ENCODE measurements around the gene PPP1R12C.

The PPP1R12C gene

DNA sequence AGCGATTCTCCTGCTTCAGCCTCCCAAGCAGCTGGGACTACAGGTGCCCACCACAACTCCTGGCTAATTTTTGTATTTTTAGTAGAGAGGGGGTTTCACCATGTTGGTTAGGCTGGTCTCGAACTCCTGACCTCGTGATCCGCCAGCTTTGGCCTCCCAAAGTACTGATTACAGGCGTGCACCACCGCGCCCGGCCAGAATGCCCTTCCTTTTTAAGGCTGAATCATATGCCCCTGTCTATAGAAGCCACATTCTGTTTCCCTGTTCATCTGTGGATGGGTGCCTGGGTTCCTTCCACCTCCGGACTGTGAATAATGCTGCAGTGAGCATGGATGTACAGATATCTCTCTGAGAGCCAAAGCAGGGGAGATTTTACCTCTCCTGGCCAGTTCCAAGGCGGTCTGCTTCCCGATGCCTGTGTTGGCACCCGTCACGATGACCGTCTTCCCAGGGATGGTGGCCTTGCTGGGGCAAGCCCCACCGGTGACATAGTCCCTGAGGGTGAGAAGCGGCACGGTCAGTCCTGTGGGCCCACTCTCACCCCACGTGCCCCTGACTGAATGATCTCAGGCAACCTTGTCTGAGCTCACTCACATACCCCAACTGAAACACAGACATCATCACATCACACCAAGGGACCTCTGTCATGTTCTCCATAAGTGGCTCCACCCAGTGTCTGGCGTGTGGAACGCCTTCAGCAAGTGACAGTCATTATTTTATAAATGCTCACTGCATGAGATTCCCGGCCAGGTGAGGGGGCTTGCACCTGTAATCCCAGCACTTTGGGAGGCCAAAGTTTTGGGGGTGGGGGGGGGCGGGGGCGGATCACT, 58.4 kb downstream of the PPP1R12C start:
- DNase-seq, result peak in 2 of 10 donors; percentile 30 to 60
- intact Hi-C loops (cut with DNase I), result no loop called here

DNA sequence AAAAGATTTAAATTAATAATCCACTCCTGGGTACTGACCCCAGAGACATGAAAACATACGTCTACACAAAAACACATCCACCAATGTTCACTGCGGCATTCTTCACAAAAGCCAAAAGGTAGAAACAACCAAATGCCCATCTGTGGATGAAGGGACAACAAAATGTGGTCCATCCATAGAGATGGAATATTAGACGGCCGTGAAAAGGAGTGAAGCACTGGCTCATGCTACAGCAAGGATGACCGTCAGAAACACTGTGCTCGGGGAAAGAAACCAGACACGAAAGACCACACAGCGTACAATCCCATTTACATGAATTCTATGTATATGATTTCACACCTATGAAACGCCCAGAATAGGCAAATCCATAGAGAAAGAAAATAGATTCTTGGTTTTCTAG, 60.6 kb downstream of the PPP1R12C start:
- no peak for DNase-seq
- intact Hi-C loops (cut with DNase I), result no loop called here

DNA sequence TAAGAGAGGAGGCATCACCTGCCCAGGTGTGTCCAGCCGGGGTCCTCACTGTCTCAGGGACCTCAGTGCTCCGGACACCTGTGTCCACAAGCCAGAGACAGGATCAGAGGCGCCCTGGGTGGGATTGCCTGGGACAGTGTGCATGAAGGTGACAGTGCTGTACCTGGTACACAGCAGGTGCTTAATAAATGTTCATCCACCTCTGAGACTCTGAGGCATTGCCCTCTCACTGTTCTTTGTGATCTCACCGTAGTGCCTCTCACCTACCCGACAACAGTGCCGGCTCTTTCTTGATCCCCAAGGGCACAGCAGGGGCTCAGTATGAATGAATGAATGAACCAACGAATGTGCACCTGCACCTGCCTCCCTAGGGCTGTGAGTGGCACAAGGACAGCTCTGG, 63.7 kb downstream of the PPP1R12C start:
- DNase-seq, result peak in 1 of 10 donors; percentile 24
- intact Hi-C loops (cut with DNase I), result no loop called here

DNA sequence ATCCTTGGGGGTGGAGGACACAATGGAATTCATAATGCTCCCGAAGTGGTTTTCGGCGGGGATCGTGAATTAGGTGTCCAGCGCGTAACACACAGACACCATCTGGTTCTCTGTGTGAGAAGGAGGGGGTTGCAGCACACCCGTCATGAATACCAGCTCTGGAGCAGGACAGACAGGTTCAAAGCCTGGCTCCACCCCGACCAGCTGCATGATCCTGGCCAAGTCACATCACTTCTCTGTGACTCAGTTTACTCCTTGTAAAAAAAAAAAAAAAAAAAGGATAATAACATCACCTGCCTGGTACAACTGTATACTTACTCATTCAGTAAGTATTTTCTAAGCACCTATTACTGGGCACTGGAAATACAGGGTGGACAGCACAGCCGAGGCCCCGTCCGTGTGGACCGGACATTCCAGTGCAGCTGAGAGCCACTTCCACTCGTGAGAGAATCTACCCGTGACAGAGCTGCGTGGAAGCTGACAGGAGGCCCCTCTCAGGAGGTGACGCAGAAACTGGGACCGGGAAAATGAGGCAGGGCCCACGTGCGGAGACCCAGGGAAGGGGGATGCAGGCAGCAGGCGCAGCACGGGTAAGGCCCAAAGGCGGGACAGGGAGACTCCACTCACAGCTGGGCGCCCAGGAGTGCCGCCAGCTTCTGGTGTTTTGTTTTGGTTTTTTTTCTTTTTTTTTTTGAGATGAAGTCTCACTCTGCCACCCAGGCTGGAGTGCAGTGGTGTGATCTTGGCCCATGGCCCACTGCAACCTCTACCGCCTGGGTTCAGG, 66.5 kb downstream of the PPP1R12C start:
- peak in 2 of 10 donors; percentile 56 to 85 for DNase-seq
- intact Hi-C loops (cut with DNase I), result no loop called here

DNA sequence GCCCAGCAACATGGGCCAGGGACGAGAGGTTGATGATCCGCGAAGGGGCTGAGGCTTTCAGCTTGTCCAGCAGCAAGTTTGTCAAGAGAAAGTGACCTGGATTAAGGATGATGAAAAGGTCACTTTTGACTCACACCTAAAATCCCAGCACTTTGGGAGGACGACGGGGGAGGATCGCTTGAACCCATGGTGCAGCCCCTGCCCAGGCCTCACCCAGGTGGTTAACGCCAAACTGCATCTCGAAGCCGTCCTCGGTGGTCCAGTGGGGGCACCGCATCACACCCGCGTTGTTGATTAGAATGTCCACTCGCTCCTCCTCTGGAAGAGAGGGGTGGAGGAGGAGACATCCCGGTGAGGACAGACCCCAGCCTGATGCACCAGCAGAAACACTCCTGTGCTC, 69.0 kb downstream of the PPP1R12C start:
- intact Hi-C loops (cut with DNase I), result no loop called here
- DNase-seq, result peak in 2 of 10 donors; percentile 59 to 66

DNA sequence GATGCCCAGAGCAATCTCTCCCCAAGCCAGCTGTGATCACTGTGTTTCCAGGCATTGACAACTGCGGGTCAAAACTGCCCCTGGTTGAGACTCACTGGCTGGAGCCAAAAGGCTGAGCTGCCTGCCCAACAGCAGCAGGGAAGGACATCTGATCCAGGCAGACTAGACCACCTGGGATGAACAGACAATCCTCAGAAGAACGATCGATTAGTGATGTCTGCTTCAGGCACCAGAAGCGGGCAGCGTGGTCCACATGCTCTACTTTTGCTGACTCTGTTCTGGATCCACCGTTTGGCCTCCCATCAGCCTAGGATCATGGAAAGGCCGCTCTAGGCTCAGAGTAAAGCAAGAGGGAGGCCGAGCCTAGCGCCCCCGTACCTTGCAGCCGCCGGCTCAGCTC, 69.5 kb downstream of the PPP1R12C start:
- intact Hi-C loops (cut with DNase I), result no loop called here
- peak in 1 of 10 donors; percentile 45 for DNase-seq

DNA sequence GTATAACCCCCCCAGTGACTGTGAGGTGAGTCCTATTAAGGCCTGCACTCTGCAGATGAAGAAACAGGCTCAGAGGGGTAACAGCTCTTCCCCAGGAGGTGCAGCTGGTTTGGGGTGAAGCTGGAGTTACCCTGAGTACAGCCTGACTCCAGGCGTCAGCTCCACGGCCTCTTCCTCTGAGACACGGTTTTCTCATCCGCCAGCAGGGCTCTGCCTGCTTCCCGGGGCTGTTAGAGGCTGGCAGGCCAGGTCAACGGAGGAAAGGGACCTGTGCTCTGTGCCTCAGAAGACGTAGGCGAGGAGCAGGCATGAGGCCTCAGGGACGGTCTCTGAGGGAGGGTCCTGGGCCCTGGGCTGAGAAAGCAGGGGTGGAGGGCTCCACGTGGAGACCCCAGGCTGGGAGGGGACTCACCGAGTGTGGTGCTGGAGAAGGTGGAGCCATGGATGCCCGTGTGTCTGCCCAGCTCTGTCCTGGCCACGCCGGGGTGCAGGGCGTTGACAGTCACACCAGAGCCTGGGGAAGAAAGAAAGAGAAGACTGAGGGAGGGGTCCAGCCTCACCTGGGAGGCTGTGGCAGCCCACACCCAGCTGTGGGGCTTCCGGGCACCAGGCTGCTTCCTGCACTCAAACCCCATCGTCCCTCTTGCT, 70.3 kb downstream of the PPP1R12C start:
- intact Hi-C loops (cut with DNase I), result no loop called here
- DNase-seq, result peak in 2 of 10 donors; percentile 27 to 44

DNA sequence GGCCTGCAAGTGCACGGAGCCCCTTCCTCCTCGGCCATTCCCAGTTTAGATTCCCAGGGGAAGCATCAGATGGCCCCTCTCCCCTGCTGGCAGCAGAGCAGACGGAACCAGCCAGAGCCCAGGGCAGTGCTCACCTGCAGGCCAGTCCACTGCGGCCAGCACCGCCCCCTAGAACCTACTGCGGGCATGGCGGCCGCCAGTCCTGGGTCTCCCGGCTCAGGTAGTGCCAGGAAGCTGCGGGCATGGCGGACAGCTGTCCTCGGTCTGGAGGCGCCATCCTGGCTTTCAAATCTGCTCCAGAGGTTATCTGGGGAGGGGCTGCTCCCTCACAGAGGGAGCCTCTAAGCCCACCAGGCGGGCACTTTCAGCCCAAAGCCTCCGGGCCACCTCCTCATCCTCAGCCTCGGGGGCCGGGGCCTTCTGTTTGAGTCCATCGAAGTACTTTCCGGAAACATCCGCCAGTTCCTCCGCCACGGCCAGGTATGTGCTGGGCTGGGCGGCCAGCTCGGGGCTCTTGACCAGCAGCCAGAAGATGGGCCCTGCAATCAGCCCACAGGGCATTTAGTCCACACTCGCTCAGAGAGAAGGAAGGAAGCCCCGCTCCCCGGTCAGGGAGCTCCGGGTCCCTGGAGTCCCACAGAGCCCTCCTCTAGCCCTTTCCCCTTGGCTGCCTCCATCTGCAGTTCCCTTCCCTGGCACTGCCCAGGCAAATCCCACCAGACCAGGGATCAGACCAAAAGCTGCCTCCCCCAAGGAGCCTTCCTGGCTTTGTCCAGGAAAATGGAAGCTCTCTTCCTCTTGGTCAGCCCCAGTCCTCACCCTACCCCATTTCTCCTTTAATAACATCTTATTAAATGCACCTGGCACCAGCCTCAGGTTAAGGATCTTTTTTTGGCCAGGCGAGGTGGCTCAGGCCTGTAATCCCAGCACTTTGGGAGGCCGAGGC, 72.4 kb downstream of the PPP1R12C start:
- intact Hi-C loops (cut with DNase I), result no loop called here
- peak in 2 of 10 donors; percentile 62 to 84 for DNase-seq

DNA sequence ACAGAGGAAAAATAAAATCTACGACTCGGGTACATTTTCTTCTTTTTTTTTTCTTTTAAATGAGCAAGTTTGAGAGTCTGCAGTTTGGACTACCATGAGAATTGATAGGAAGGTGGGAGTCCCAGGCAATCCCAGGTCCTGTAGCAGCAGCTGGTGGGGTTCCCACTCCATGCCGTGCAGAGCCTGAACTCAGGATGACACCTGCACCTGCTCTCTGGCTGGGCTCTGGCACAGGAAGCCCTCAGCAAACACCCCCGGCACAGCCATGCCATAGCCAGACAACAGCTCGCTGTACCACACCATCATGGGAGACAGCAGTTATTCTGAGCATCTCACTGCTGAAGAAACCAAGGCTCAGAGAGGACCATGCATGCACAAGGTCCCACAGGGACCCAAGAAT, 73.2 kb downstream of the PPP1R12C start:
- DNase-seq, result peak in 3 of 10 donors; percentile 8 to 62 (median 50)
- intact Hi-C loops (cut with DNase I), result no loop called here

DNA sequence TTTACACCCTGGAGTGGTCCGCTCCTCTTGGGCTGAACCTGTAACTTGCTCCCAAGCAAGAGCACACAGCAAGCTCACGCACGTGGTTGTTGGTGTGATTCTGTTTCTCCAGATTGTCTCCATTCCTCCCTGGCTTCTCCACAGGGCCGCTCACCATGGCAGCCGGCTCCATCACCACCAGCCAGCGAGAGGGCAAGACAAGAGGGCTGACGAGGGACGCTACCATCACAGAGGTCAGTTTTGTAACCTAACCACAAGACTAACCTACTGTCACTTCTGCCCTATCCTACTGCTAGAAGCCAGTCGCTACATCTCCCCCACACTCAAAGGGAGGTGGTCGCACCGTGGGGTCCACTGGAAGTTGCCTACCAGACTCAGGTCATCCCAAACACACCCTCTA, 74.7 kb downstream of the PPP1R12C start:
- intact Hi-C loops (cut with DNase I), result no loop called here
- peak in 3 of 10 donors; percentile 6 to 43 (median 27) for DNase-seq

DNA sequence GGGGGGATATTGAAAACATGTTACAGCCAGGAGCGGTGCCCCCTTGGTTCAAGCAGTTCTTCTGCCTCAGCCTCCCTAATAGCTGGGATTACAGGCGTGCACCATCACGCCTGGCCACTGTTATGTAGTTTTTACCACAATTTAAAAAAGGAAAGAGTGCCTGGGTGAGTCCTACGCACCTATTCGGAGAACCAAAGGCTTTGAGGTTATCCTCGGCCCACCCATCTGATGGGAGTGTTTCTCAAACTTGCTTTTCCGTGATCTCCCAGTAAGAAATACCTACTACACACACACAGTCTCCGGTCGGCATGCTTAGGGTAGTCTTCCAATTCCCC, 75.1 kb downstream of the PPP1R12C start:
- DNase-seq, result peak in 1 of 10 donors; percentile 35
- intact Hi-C loops (cut with DNase I), result no loop called here

DNA sequence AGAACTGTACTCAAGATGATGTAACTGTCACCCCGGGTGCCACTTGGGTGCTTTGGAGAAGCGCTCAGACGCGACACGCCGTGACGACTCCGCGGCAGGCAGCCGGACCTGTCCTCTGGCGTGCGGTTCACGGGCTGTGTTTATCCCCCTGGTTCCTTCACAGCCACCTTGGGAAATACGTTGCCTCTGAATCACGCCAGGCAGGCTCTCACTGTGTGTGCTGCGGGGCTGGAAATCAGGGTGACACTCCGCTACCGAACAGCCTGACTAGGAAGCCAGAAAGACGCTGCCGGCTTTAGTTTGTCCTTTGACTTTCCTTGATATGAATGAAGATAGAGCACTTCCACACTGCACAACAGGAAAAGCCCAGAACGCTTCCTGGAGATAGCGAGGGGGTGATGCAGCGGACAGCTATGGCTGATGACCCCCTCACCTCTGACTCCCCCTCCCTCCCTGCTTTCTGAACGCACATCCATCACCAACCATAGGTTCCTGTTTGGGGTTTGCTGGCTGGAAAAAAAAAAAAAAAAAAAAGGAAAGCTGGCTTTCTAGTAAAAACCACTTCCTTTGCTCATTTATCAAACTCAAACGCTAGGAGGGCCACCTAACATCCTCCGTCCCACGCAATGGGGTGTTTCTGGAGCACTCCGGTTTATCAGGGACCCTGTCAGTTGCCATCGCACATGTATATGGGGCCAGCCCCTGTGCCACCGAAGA, 75.7 kb downstream of the PPP1R12C start:
- intact Hi-C loops (cut with DNase I), result no loop called here
- DNase-seq, result peak in 3 of 10 donors; percentile 46 to 84 (median 68)

DNA sequence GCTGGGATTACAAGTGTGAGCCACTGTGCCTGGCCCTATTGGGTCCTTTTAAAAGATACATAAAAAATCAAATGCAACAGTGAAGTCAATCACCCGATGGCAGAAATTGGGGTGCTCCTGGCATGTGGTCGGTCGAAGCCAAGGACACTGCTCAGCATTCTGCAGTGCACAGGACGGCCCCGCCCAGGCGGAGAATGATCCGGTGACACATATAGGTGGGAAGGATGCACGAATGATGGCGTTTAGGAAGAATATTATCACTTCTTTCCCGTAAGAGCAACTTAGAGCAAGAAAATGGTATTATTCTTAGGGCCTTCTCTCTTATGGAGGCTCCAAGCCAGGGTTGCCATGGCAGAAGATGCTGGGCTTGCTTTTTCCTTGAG, 76.2 kb downstream of the PPP1R12C start:
- DNase-seq, result peak in 3 of 10 donors; percentile 33 to 50 (median 34)
- intact Hi-C loops (cut with DNase I), result no loop called here

Measured in posterior cingulate gyrus (tissue), 11 donors.